ENCODE results near the gene FN1.

The FN1 gene

DNA sequence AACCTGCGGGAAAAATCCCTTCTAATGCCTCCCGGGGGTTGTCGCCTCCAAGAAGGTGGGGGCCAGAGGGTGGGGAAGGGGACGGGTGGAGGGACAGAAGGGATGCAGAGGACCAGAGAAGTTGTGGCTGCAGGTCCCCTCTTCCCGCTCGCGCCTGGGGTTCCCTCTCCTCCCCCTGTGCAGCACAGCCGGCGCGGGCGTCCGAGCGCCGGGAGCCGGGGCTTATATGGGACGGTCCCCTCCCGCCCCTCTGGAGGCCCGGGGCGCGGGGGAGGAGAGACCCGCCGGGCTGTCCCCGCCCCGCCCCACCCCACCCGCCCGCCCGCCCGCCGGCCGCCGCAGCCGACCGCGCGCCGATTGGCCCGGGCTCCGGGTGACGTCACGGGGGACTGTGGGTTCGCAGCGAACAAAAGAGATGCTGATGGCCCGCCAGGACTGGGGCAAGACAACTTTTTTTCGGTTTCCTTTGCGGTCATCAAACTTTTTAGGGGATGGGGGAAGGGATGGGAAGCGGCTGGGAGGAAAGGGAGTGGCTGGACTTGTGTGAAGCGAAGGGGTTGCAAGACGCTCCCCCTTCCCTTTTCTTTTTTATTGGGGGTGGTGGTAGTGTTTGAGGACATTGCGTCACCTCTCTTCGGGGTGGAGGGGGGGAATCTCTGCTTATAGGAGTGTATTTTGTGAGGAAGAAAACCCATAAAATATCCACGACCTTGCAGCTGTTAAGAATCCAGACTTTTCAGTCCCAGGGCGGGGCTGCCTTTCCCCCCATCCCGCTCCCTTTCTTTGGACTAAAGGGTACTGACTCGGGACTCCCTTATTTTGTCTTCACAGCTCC lies at the start of gene FN1:
FN1 (minus strand) TSS at position 199 of the 835 bp plus-strand sequence. CDS start 266 bp downstream, outside the sequence.
- DNase-seq: no peak

- DNase-seq: no peak
Observed at GRCh38 chr2:215485032-215485431, 49.2 kb upstream of the FN1 start.

- DNase-seq: no peak
Observed at GRCh38 chr2:215484570-215484969, 48.7 kb upstream of the FN1 start.

DNA sequence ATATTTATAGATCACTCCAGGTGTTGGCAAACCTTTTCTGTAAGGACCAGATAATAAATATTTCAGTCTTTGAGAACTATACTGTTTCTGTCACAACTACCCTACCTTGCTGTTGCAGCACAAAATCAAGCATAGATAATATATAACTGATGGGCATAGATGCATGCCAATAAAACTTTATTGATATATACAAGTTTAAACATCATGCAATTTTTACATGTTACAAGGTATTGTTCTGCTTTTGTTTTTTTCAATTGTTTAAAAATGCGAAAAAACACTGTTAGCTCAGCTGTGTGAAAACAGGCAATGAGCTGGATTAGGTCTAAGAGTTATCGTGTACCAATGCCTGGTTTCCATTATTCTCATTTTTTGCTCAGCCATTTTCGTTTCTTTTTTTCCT lies 47.6 kb upstream of the FN1 start:
- DNase-seq: no peak

GRCh38 chr2:215479536-215480240 lies 43.8 kb upstream of the FN1 start:
- DNase-seq: no peak

DNA sequence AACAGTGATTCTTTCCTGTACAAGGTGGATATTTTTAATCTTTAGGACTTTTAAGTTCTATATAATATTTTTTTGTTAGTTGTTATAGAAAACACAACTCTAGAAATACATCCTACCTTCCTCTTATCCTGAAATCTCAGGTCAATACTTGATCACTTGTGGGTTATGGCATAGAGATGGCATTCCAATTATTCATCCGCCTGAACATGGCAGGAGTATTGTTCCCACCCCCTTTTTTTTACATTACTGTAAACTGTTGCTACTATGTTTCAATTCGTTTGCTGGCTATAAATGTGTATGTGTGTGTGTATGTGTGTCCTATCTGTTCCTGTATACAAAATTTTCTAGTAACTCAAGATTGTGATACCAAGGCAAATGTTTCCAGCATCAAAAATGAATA lies 43.3 kb upstream of the FN1 start:
- DNase-seq: no peak

DNA sequence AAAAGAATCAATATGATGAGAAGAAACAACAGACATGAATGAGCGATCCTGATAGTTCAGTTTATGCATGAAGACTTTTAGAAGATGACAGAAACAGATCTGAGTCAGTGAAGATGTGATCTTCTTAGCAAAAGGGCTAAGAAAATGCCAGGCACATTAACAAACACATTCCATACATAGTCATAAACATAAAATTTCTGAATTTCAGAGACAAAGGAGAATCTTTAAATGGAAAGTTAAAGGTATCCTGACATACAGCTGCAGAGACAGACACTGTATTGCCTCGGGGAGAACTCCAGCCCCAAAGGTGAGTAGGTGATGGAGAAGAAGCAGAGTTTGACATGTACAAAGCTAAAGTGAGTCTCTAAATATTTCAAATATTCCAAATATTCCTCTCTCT lies 40.6 kb upstream of the FN1 start:
- no peak for DNase-seq

- no peak for DNase-seq
Observed at GRCh38 chr2:215466097-215466909, 30.4 kb upstream of the FN1 start.

DNA sequence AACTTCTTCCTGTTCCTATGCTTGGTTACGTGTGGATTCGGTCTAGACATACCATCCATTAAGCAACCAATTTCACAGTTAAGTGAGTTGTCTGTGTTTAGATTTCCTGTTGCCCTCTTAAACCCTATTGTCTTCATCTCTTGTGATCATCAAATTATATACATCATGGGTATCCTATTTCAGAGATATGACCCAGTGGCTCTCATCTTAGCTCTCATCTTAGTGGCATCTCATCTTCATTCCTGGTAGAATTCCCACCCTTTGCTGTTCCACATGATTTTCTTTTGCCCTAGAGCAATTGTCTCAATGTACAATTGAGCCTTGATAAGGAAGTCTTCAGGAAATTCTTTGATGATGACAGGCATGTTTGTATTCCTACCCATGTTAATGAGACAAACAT lies 29.4 kb upstream of the FN1 start:
- DNase-seq: no peak

DNA sequence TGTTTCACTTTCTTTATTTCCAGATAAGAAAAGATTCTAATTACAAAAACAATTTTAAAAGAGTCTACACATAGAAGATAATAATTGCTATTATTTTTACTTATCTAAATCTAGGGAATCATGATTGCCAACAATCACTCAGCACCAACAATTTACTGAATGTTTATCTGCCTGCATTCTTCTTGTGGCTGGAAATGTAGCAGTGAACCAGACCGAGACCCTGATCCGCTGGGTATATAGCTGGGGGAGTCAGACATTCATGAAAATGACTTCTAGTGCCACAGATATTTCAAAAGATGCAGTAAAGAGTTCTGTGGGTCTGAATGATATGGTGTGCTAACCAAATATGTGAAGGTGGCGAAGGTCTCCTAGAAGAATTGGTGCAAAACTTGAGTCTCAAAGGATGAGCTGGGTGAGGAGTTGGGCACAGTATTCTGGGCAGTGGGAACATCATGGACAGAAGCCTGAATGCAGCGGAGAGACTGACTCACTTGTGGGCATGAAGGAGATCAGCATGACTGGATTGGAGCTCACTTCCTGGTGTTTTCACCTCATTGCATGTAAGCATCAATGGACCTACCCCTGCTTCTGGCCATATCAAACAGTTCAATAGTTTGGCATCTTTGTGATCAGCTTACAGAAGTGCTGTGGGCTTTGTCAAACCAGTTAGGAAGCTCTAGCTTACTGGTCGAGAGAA lies 26.1 kb upstream of the FN1 start:
- DNase-seq: no peak

DNA sequence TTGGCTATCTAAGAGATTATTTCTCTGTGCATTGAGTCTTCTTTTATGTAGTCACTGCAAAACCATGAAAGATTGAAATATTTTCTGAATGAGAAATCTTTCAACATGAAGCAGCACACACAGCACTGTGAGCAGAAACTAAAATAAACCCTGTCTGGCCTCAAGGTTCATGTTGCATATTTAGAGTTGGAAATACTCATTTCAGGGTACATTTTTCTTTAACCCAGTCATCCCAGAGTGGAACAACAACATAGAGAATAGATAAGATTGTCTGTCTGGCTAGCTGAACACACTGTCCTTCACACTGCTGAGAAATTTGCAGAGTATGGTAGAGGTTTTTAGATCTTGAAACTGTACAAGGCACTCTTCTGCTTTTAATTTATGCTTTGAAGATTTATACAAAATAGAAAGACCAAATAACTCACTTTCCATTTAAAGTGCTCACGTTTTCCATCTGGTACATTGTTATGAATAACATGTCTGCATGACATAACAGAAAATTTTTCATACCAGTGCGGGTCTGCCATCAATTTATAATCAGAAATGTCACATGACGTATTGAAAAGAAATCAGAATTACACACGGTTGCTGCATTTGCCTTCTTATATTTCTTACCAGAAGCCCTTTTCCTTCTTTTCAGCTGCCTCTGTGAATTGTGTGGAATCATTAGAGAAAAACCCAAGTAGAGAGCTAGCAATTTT lies 25.0 kb upstream of the FN1 start:
- no peak for DNase-seq

GRCh38 chr2:215455958-215456357 lies 20.1 kb upstream of the FN1 start:
- DNase-seq: no peak

DNA sequence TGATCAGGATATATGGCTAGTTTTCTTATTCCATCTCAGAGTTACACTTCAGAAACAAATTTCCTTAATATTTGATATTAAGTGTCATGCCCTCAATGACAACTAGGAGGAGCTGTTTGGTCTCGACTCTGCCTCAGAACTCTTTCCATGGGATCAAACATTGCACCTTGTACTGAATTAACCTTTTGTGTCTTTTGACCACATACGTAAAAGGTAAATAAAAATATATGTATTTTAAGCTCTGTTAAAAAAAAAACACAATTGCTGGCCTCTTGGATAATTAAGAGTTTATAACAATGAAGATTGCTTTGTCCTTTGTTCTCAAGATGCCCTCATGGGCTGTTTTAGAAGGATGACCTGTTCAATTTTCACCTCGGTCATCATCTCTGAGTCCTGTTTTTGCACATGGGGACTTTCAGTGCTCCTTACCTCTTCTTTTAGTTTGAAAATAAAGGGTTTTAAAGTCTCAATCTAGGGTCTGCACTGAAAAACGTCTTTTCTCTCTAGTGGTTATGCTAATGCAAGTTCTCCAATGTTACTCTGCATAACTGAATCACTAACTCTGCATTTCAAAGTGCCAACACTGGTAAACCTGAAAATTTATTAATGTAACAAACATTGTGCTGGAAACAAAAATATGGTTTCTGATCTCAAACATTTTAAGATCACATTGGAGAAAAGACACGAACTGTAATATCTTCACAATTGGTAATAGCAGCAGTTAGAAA lies 18.8 kb upstream of the FN1 start:
- DNase-seq: no peak

GRCh38 chr2:215452725-215453124 lies 16.9 kb upstream of the FN1 start:
- no peak for DNase-seq

GRCh38 chr2:215451012-215451756 lies 15.3 kb upstream of the FN1 start:
- no peak for DNase-seq

DNA sequence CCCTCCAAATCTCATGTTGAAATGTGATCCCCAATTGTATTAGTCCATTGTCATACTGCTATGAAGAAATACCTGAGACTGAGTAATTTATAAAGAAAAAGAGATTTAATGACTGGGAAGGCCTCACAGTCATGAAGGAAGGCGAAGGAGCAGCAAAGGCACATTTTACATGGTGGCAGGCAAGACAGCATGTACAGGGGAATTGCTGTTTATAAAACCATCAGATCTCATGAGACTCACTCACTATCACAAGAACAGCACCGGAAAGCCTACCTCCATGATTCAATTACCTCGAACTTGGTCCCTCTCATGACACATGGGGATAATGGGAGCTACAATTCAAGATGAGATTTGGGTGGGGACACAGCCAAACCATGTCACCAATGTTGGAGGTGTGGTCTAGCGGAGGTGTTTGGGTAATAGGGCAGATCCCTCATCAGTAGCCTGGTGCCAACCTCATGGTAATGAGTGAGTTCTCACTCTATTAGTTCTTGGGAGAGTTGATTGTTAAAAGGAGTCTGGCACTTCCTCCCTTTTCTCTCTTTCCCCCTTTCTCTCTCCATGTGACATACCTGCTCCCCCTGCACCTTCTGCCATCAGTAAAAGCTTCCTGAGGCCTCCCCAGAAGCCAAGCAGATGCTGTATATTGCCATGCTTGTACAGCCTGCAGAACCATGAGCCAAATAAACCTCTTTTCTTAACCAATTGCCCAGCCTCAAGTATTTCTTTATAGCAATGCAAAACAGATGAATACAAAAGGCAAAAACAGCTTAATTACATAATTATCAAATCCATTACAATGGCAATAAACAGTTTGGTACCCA lies 14.5 kb upstream of the FN1 start:
- no peak for DNase-seq

GRCh38 chr2:215447673-215448081 lies 11.8 kb upstream of the FN1 start:
- DNase-seq: no peak

DNA sequence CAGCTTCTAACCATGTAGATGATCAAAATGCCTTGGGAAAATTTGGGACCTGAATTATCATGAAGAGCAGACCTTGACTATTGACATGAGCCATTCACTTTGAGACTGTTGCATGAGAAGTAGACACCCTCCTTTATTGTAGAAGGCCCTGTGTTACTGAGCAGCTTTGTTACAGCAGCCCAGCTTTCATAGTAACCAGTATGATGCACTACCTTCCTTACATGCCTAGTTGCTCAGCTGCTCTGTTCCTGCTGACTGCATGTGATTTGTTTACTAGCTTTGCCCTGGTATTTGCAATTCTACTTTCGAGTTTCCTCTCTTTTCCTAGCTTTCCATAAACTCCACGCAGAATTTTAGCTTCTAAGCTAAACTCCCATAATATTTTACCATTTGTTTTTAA lies 11.2 kb upstream of the FN1 start:
- no peak for DNase-seq

GRCh38 chr2:215442401-215442787 lies 6.5 kb upstream of the FN1 start:
- no peak for DNase-seq

Measured in NCI-H1417 treated with DMSO at 0.1 percent for 48 hours (cell line).